Stimulated activated CD4-positive, alpha-beta T cell treated with anti-CD3 and anti-CD28 coated beads, Interleukin-2, amount 100 ng/mL, for 24 hours (primary cell): ENCODE measurements around the gene SPAAR.
A peak's percentile ranks its signal among the peaks of the same experiment; 100 is the strongest.

Source experiments
- DNase-seq, 2 donors: peaks; one replicate each; pipeline ENCODE4 v3.0.0-alpha.2; 2020

Gene SPAAR

GRCh38 chr9:35951736-35952135, 42.4 kb downstream of the SPAAR start:
- no peak for DNase-seq

- DNase-seq: no peak
These were observed 43.4 kb downstream of the SPAAR start for GRCh38 chr9:35952526-35953191.

GRCh38 chr9:35954942-35955546, 45.8 kb downstream of the SPAAR start:
- peak; percentile 42 to 44 for DNase-seq

DNA sequence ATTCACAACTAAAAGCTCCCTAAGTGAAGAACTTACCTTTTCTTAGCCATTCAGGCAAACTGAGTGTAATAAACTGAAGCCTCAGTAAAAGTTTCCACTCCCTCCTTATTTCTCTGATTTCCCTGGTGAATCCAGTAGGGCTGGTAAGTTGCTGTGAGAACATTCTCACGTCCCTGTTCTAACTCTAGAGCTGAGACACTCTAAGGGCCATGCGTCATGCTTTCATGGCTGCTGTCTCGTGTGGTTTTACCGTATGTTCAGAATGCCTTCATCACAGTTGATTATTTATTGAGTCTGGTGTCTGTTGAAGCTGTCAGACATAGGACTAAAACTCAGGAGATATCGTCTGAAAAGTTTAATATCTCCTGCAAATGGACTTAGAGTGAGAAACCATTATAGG, 47.4 kb downstream of the SPAAR start:
- DNase-seq: no peak

DNA sequence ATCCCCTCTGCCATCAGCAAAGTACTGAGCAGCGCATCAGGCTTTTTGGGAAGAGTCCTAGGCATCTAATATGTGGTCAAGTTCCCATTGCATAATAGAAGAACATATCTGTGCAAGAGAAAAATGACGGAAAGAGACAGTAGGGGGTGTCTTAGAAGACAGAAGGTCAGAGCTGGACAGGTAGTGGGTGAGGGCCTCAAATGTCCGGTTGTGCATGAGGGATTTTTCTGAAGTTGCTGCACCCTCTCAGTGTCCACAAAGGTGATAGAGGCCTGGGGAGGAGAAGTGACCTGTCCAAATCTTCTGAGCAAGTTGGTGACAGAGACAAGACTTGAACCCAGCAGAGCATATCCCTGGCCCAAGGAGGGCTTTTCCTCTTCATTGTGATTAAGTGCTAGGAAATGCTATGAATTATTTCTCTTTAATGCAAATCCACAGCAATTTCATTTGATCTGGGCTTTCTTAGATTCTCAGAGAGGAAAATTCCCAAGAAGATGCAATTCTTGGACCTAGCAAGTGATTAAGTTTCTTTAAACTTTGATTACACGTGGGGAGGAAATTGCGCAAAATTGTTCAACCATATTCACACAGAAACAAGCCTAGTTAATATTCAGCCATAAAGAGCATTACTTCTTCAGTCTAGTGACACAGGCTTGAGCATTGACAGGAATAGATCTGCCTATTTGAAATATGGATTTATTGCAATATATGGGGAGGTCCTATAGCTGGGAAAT, 49.0 kb downstream of the SPAAR start, which contains the start of gene OR2S2:
TSS of gene OR2S2 (minus strand) at position 51 of the 734 bp plus-strand sequence. CDS start 56 bp downstream, outside the sequence.
- DNase-seq: no peak

GRCh38 chr9:35960039-35960655, 50.9 kb downstream of the SPAAR start:
- no peak for DNase-seq
